Measurements from ENCODE around the gene TNNC2. TPM values are rescaled to one million over a fixed set of nuclear protein-coding genes. Genes with fewer than 3 reads are reported as not detected.

Gene TNNC2
- total and polyA plus RNA-seq, 2 of the 8 experiments (the other 6 are each of a cell fraction or from before 2014, with no cell fraction given), result 5.7 to 7.6 TPM

DNA sequence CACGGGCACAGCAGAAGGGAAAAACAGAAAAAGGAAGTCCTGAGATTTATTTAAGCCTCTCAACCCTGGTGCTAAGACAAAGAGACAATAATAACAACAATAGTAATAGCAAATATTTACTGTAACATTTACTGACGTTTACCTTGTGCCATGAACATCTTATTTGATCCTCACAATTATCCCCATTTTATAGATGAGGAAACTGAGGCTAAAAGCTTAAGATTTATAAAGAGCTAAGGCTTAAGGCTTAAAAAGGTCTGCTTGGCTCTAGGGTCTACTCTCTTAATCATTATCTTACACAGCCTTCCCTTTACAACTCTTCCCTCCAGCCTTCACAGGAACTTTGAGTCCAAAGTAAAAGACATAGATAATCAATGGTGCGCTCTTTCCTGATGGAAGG lies 38.8 kb downstream of the TNNC2 start:
- H4K8ac ChIP-seq (ENCODE audit: extremely low read depth, insufficient read depth, low read length), result no peak overlapping the region
- TF ChIP-seq POU5F1 (IDR thresholded peaks at IDR 0.05; ENCODE audit: low read depth, low read length) (no peak), RXRA (IDR thresholded peaks at IDR 0.05; ENCODE audit: insufficient read depth, low read depth, low read length) (no peak), EGR1 (IDR thresholded peaks at IDR 0.05; ENCODE audit: borderline replicate concordance, low read depth, low read length) (no peak), KDM1A (IDR thresholded peaks at IDR 0.05; ENCODE audit: borderline replicate concordance, low read length) (no peak), RBBP5 (IDR thresholded peaks at IDR 0.05; ENCODE audit: borderline replicate concordance, low read depth, low read length) (no peak), SRF (IDR thresholded peaks at IDR 0.05; ENCODE audit: low read depth, low read length) (no peak), CBX8 (IDR thresholded peaks at IDR 0.05; ENCODE audit: borderline replicate concordance, low read depth, low read length) (no peak), CHD1 (IDR thresholded peaks at IDR 0.05; ENCODE audit: low read depth, low read length) (no peak), TCF12 (IDR thresholded peaks at IDR 0.05; ENCODE audit: low read depth, low read length) (no peak), CREB1 (IDR thresholded peaks at IDR 0.05) (no peak), SIN3A (conservative IDR thresholded peaks at IDR 0.05 in 1 of 2, IDR thresholded peaks at IDR 0.05 in 1 of 2; ENCODE audit: low read depth in 1 of 2, low read length in 2 of 2) (no peak), BACH1 (IDR thresholded peaks at IDR 0.05; ENCODE audit: low read length) (no peak), CBX5 (IDR thresholded peaks at IDR 0.05; ENCODE audit: low read depth, low read length) (no peak)
- TF ChIP-seq, protein P1, sequence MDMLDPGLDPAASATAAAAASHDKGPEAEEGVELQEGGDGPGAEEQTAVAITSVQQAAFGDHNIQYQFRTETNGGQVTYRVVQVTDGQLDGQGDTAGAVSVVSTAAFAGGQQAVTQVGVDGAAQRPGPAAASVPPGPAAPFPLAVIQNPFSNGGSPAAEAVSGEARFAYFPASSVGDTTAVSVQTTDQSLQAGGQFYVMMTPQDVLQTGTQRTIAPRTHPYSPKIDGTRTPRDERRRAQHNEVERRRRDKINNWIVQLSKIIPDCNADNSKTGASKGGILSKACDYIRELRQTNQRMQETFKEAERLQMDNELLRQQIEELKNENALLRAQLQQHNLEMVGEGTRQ (IDR thresholded peaks at IDR 0.05; ENCODE audit: low read length), result no peak
- H3K27ac ChIP-seq (ENCODE audit: low read depth, low read length), result no peak overlapping the region
- 78% methylated on average over 3 of the region's 3 CpGs; no CpG with 5 or more reads in 1 of the 2 experiments for WGBS, 2 experiments (ENCODE audit: extremely low coverage in 1 of 2, insufficient coverage in 1 of 2, insufficient read length in 1 of 2, insufficient replicate concordance in 2 of 2, low coverage in 1 of 2, low lambda C conversion rate in 2 of 2, missing lambda C conversion rate in 1 of 2)
- H3K4me1 ChIP-seq (replicated peaks in 1 of 4; ENCODE audit: control insufficient read depth in 3 of 4, insufficient read depth in 4 of 4, low read length in 3 of 4), result peaks cover 0 to 3% (median under 1%) of the 10 kb centered on the region in 4 experiments; a peak in 4 of 7 replicates
- H3K27me3 ChIP-seq (replicated peaks in 1 of 4; ENCODE audit: control insufficient read depth in 3 of 4, extremely low read depth in 1 of 4, insufficient read depth in 3 of 4, low read length in 3 of 4), result no peaks in the 10 kb centered on the region
- H3K23ac ChIP-seq (ENCODE audit: insufficient read length), result no peak overlapping the region
- peaks cover 5% of the 10 kb centered on the region; the same call in 1 of the 2 replicates for H3K23me2 ChIP-seq (ENCODE audit: low read depth, low read length)
- no peak overlapping the region for H3K9ac ChIP-seq (replicated peaks in 1 of 4; ENCODE audit: extremely low read depth in 1 of 4, low read depth in 3 of 4, low read length in 3 of 4)
- H3K36me3 ChIP-seq (ENCODE audit: control insufficient read depth in 2 of 4, insufficient read depth in 4 of 4, low read length in 3 of 4), result no peaks in the 10 kb centered on the region
- H2BK5ac ChIP-seq (ENCODE audit: low read depth, low read length), result no peak overlapping the region
- H3K56ac ChIP-seq (replicated peaks; ENCODE audit: insufficient read length, low read depth, low read length), result no peak overlapping the region
- no peak for DNase-seq (ENCODE audit: low read depth in 1 of 2, low spot score in 2 of 2)
- CTCF ChIA-PET (ENCODE audit: partially characterized antibody), result interaction anchor here (0.5 to 3.6 kb wide), 2 partner anchors 11 to 207 kb away, joined by 4 to 17 read pairs; no protein-coding TSS in a partner anchor
- no peak overlapping the region for H2BK120ac ChIP-seq (replicated peaks; ENCODE audit: low read depth, low read length)
- H2BK15ac ChIP-seq (ENCODE audit: low read length), result no peak overlapping the region
- no peak overlapping the region for H4K91ac ChIP-seq (replicated peaks; ENCODE audit: insufficient read length, low read length)
- no peak overlapping the region for H3K4me2 ChIP-seq (ENCODE audit: insufficient read depth in 1 of 2, low read depth in 2 of 2, low read length in 2 of 2)
- no peak overlapping the region for H3K18ac ChIP-seq (ENCODE audit: extremely low read depth, low read length)
- H2AK5ac ChIP-seq (ENCODE audit: low read depth, low read length), result no peak overlapping the region
- H4K5ac ChIP-seq (ENCODE audit: insufficient read length, low read depth, low read length), result no peak overlapping the region
- H2BK20ac ChIP-seq (ENCODE audit: low read length), result no peak overlapping the region
- POLR2A ChIA-PET (ENCODE audit: partially characterized antibody), result interaction anchor here (1.2 kb wide), 1 partner anchor 29 kb away, joined by 3 read pairs; no protein-coding TSS in a partner anchor
- H3K4me3 ChIP-seq (ENCODE audit: extremely low read depth in 1 of 4, insufficient read depth in 2 of 4, low read depth in 3 of 4, low read length in 4 of 4), result no peak overlapping the region
- no peak for FAIRE-seq
- no peak overlapping the region for H2BK12ac ChIP-seq (ENCODE audit: low read depth, low read length)
- H2AFZ ChIP-seq (ENCODE audit: low read length), result no peak overlapping the region
- no peak overlapping the region for H3K4ac ChIP-seq (replicated peaks; ENCODE audit: insufficient read length, low read depth, low read length)
- H3K14ac ChIP-seq (ENCODE audit: insufficient read length), result no peak overlapping the region
- H4K20me1 ChIP-seq (replicated peaks in 1 of 2; ENCODE audit: control insufficient read depth in 1 of 2, insufficient read depth in 2 of 2, low read length in 2 of 2), result no peaks in the 10 kb centered on the region
- no peaks in the 10 kb centered on the region for H3K9me3 ChIP-seq (ENCODE audit: insufficient read depth in 2 of 2, low read depth in 1 of 2, low read length in 1 of 2)
- peaks cover 8% of the 10 kb centered on the region for H3K79me1 ChIP-seq (ENCODE audit: low read depth, low read length)
- H3K79me2 ChIP-seq (ENCODE audit: control insufficient read depth in 1 of 2, insufficient read depth in 2 of 2, low read length in 2 of 2), result peaks cover 0 to 5% of the 10 kb centered on the region in 2 experiments; a peak in 1 of 4 replicates

All from H1 (cell line).